Measurements from ENCODE around the gene SULT1A2.
A peak's percentile ranks its signal among the peaks of the same experiment; 100 is the strongest.
"Not testable (repeated sequence)": the region's sequence is repeated elsewhere in the genome, so short reads cannot be mapped to it uniquely, and the experiment has no call there.

The SULT1A2 gene

GRCh38 chr16:28609631-28610594, 13.1 kb upstream of the SULT1A2 start, which contains the start of gene SULT1A1:
TSS of gene SULT1A1 (minus strand) at chr16:28610044. CDS start at chr16:28608855, 1,189 bp downstream.
- peak; percentile 37 for DNase-seq (ENCODE audit: low spot score)

- DNase-seq (ENCODE audit: low spot score) = not testable (repeated sequence)
Observed at GRCh38 chr16:28608867-28609596, 12.2 kb upstream of the SULT1A2 start.

DNA sequence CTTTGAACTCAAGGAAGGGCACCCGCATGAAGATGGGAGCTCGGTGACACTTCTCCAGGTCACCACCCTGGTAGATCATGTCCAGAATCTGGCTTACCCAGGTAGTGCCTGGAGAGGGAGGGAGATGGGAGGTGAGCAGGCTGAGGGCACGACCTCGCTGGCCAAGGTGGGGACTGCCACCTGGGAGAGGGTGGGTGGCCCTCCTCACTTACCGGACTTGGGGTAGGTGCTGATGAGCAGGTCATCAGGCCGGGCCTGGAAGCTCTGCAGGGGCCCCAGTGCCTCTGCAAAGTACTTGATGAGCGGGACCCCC, 11.6 kb upstream of the SULT1A2 start:
- DNase-seq (ENCODE audit: low spot score) = not testable (repeated sequence)

GRCh38 chr16:28607681-28608495, 11.0 kb upstream of the SULT1A2 start:
- DNase-seq (ENCODE audit: low spot score) = not testable (repeated sequence)

DNA sequence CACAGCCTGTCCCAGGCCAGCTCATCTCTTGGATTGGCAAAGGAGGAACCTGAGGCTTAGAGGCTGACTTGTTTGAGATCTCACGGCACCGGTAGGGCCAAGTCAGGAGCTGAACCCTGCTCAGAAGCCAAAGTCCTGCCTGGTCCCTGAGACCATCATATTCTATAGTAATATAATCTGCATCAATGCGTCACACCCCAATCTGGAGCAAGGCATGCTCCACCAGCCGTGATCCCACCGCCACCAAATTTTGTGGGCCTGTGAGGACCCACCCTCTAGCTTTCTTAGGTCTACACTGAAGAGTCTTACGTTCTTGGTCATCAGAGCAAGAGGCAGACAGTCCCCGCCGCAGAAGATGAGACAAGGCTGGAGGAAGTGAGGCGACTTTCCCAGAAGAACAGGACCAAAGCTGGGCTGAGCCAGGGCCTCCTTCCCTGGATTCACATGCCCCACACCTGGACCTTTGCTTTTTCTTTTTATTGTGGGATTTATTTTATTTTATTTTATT, 10.3 kb upstream of the SULT1A2 start:
- no peak for DNase-seq (ENCODE audit: low spot score)

- DNase-seq (ENCODE audit: low spot score) = no peak
Observed at GRCh38 chr16:28606291-28607115, 9.7 kb upstream of the SULT1A2 start.

DNA sequence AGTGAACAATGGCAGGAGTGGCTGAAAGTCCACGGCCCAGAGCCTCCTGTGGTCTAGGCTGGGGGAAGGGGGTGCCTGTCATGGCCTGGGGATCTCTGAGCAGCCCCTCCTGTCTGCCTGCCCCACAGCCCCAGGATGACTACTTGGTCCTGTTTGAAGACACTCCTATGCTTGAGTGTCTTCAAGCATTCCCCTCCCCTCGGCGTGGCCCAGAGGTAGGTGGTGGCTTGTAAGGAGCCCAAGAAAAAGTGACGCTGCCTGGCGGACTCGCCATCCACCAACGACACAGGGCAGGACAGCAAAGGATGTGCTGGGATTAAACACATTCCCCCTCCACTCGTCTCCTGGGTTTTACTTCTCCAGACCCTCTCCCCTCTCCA, 7.3 kb upstream of the SULT1A2 start:
- DNase-seq (ENCODE audit: low spot score) = no peak

DNA sequence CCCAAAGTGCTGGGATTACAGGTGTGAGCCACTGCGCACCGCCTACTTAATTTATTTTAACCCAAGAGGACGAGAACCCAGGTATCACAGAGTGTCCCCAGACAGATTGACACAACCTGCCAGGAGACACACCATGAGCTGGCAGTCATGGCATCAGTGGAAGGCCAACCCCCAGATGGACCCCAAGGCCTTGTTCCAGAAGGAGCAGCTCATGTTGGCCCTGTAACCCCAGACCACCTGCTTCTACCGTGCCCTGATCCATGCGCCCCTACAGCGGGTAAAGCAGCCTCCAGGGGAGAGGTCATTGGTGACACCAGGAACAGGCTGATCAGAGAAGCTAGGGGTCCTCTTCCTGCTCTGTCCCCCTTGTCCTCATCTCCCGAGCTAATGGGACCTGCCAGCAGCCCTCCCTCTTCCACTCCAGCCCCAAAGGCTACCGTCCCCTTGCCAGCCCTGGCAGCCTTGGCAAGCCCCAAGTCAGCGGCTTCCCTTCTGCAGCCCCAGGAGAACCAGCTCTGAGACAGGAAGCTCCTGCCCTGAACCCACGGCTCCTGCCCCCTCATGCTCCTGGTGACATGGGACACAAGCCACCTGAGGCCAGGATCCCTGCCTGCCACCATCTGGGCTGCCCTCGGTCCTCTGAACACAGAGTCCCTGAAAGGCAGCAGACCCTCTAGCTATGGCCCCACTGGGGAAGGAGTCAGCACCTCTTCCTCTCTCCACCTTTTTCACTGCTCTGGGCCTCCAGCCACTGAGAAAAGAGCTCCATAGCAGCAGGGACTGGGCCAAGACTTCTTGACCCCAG, 6.7 kb upstream of the SULT1A2 start:
- DNase-seq (ENCODE audit: low spot score) = no peak

GRCh38 chr16:28602529-28602928, 5.7 kb upstream of the SULT1A2 start:
- DNase-seq (ENCODE audit: low spot score) = no peak

GRCh38 chr16:28602062-28602461, 5.2 kb upstream of the SULT1A2 start:
- DNase-seq (ENCODE audit: low spot score) = not testable (repeated sequence)

- DNase-seq (ENCODE audit: low spot score) = not testable (repeated sequence)
Observed at GRCh38 chr16:28601589-28601988, 4.7 kb upstream of the SULT1A2 start.

GRCh38 chr16:28600965-28601364, 4.1 kb upstream of the SULT1A2 start:
- DNase-seq (ENCODE audit: low spot score) = not testable (repeated sequence)

DNA sequence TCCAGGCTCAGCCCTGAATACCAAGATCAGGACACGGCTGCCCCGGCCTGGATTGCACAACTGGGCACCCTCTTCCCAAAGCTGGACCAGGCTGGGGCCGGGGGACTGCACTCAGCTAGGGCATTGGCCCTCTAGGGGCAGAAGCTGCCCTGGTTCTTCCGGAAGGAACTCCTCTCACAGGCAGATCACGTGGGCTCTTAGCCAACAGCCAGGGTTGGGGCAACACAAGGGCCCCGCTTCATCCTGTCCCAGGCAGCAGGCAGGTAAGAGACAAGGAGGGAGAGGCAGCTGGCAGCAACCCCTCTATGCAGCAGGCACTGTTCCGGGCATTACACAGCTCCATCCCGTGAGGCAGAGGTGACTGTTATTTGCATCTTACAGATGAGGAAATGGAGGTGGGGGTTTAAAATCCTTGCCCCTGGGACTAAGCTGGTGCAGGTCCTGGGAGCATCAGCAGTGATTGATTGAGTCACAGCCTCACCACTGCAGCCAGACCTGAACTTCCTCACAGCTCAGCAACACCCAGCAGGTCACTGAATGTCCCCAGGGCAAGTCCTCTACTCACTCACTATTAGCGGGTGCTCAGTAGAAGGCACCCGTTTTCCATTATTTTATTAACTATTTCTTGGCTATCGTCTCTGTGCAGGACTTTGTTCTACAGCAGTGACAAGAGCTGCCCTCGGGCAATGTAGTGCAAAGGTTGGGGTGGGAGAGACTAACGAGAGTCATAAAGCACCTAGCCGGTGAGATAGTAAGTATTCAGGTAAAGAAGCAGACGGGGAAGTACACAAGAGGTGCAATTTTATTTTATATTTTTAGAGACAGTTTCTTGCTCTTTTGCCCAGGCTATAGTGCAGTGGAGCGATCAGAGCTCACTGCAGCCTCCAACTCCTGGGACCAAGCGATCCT, 2.8 kb upstream of the SULT1A2 start:
- DNase-seq (ENCODE audit: low spot score) = not testable (repeated sequence)

GRCh38 chr16:28597692-28598261, 927 bp upstream of the SULT1A2 start:
- DNase-seq (ENCODE audit: low spot score) = peak; percentile 65

GRCh38 chr16:28596115-28596630, 677 bp downstream of the SULT1A2 start:
- DNase-seq (ENCODE audit: low spot score) = no peak

- not testable (repeated sequence) for DNase-seq (ENCODE audit: low spot score)
Observed at GRCh38 chr16:28595451-28595850, 1.4 kb downstream of the SULT1A2 start.

- DNase-seq (ENCODE audit: low spot score) = no peak
Observed at GRCh38 chr16:28592979-28593553, 3.8 kb downstream of the SULT1A2 start.

DNA sequence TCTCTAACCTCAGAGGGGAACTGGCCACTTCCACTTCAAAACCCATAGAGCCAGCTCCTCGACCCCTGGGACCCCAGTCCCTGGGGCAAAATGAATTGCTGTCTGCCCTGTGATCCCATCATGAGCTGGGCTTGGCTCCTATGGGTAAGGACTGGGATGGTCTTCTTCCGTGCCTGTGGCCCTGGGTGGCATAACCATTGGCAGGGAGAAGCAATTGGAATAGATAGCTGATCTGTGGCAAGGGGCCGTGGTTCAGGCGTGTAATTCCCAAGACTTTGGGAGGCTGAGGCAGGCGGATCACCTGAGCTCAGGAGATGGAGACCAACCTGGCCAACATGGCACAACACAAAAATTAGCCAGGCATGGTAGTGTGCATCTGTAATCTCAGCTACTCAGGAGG, 4.3 kb downstream of the SULT1A2 start:
- DNase-seq (ENCODE audit: low spot score) = no peak
